RWPE1 (cell line): ENCODE measurements around the gene FOXP1.
A peak's percentile ranks its signal among the peaks of the same experiment; 100 is the strongest.

Experiments
- CTCF ChIA-PET: fragments of 350-600 bp; sonication (Branson Sonifier 250); formaldehyde crosslinking; extraction: SDS; loops from one replicate; lab custom pipeline; 2021; lab: Yijun Ruan, JAX
- POLR2A ChIA-PET: fragments of 400-600 bp; formaldehyde crosslinking; extraction: SDS; loops from one replicate; lab custom pipeline; 2020; ENCODE audit warnings: antibody characterized with exemption; ENCODE audit not compliant: low non-redundant PET; lab: Yijun Ruan, JAX
- DNase-seq: peaks from one replicate; pipeline ENCODE4 v3.0.0; 2012; ENCODE audit warnings: low spot score
- H3K27ac ChIP-seq: fragments of 450-650 bp; 2 replicates; pipeline ENCODE4 v1.5.1; 2017
- CTCF ChIP-seq: fragments of 450-650 bp; conservative IDR thresholded peaks from 2 replicates; pipeline ENCODE4 v1.5.1; 2017; ENCODE audit warnings: low read depth, mild to moderate bottlenecking

Gene FOXP1

DNA sequence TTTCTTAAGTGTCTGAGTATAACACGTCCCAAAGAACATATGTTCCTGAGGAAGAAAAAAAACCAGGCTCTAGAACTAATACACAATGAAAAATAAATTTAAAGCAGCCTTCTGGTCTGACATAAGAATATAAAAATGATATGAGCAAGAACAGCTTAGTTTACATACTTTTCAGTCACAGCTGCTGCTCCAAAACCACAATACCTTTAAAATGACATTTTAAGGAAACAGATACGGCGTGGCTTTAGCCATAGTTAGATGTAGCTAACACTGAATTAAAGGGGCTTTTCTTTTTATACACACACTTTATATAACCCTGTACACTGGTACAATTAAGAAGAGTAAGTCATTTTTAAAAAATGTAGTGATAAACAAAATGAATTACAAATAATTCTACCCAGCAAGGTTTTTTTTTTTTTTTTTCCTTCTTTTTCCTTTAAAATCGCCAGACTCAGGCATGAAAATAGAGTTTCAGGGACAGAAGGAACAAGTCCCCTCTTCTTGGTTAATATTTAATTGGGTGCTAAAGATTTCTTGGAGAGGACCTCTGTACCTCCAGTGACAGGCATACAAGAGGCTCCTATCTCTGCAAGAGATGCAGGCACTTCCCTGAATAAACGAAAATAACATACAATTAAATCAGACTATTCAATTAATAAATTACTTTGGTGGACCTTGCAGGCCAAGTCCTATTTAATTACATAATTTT is 265.6 kb downstream of the FOXP1 start:
- CTCF ChIA-PET, result no interaction called here

GRCh38 chr3:71317140-71317539 is 266.4 kb downstream of the FOXP1 start:
- no peak overlapping the region for H3K27ac ChIP-seq
- DNase-seq, result no peak
- TF ChIP-seq CTCF, result no peak
- POLR2A ChIA-PET, result no interaction called here
- CTCF ChIA-PET, result no interaction called here

More for the DNA sequence above, 265.6 kb downstream of the FOXP1 start:
- no peak overlapping the region for H3K27ac ChIP-seq
- POLR2A ChIA-PET, result no interaction called here
- no peak for TF ChIP-seq CTCF
- no peak for DNase-seq

- ChIA-PET CTCF (no interaction called here), POLR2A (no interaction called here)
- DNase-seq, result no peak
- no peak overlapping the region for H3K27ac ChIP-seq
- no peak for TF ChIP-seq CTCF
Measured at GRCh38 chr3:71316066-71316777, 267.3 kb downstream of the FOXP1 start.

- POLR2A ChIA-PET, result no interaction called here
- TF ChIP-seq CTCF, result no peak
- DNase-seq, result no peak
- CTCF ChIA-PET, result no interaction called here
- no peak overlapping the region for H3K27ac ChIP-seq
Measured at GRCh38 chr3:71315431-71315830, 268.1 kb downstream of the FOXP1 start.

- TF ChIP-seq CTCF, result no peak
- H3K27ac ChIP-seq, result no peak overlapping the region
- ChIA-PET CTCF (no interaction called here), POLR2A (no interaction called here)
- no peak for DNase-seq
Measured at GRCh38 chr3:71313844-71314243, 269.7 kb downstream of the FOXP1 start.

GRCh38 chr3:71312461-71312860 is 271.1 kb downstream of the FOXP1 start:
- ChIA-PET POLR2A (no interaction called here), CTCF (interaction anchor here (0.6 kb wide), 1 partner anchor 1412 kb away, joined by 5 read pairs; no protein-coding TSS in a partner anchor)
- no peak for TF ChIP-seq CTCF
- 0 out of 2 replicates have a peak overlapping the region, but pooled peaks have one; percentile 23 for H3K27ac ChIP-seq
- DNase-seq, result no peak
